Endothelial cell of umbilical vein (primary cell): ENCODE results near the gene TMEM203. TPM values are rescaled to one million over a fixed set of nuclear protein-coding genes. Genes with fewer than 3 reads are reported as not detected.

ENCODE experiments used
- BruUV-seq: library from RNA; stranded (reverse); fragments of 400-500 nt; replicated peaks from 2 replicates; lab custom pipeline; 2021; lab: Mats Ljungman, UMichigan
- CTCF ChIA-PET: fragments of 300-600, 350-600 bp; sonication (Branson Sonifier 250); formaldehyde crosslinking; loops from one replicate; lab custom pipeline; 2021; ENCODE audit warnings: antibody characterized with exemption, inconsistent platforms; lab: Charles Lee
- POLR2A ChIA-PET: fragments of 300-600, 350-600 bp; sonication (Branson Sonifier 250); formaldehyde crosslinking; loops from one replicate; lab custom pipeline; 2021; ENCODE audit warnings: antibody characterized with exemption, inconsistent platforms; lab: Charles Lee
- DNase-seq: peaks from one replicate; pipeline ENCODE4 v3.0.0-alpha.2; 2011; ENCODE audit warnings: low read depth, low spot score
- FAIRE-seq: peaks from 2 replicates; lab custom pipeline; 2011; peaks lifted over from hg19 to GRCh38; lab: Jason Lieb, UNC
- H2AFZ ChIP-seq: 2 replicates; pipeline ENCODE4 v1.6.0; 2012; ENCODE audit warnings: low read depth, low read length, control low read depth, inconsistent platforms
- H3K27ac ChIP-seq: 2 replicates; pipeline ENCODE4 v1.5.1; 2011; ENCODE audit warnings: low read depth, mild to moderate bottlenecking, control low read depth, low read length, moderate library complexity; ENCODE audit not compliant: insufficient read depth
- H3K27me3 ChIP-seq, 2 experiments: 2 replicates each; pipeline versions ENCODE4 v1.6.0 to v1.6.1; 2011; ENCODE audit warnings: low read length in 2 of 2, mixed read lengths in 1 of 2; ENCODE audit not compliant: control insufficient read depth in 2 of 2, insufficient read depth in 2 of 2
- H3K36me3 ChIP-seq, 2 experiments: 2 replicates in 1 of 2; 3 replicates in 1 of 2; pipeline ENCODE4 v1.5.1; 2011; ENCODE audit warnings: low read length in 2 of 2, mild to moderate bottlenecking in 1 of 2, moderate library complexity in 1 of 2; ENCODE audit not compliant: control insufficient read depth in 2 of 2, insufficient read depth in 2 of 2; ENCODE audit errors: extremely low read depth in 1 of 2
- H3K4me1 ChIP-seq: 3 replicates; pipeline ENCODE4 v1.5.1; 2011; ENCODE audit warnings: mild to moderate bottlenecking, low read length; ENCODE audit not compliant: control insufficient read depth, insufficient read depth; ENCODE audit errors: extremely low read depth
- H3K4me2 ChIP-seq: 2 replicates; pipeline ENCODE4 v1.6.1; 2011; ENCODE audit warnings: low read length, control low read depth, mixed read lengths; ENCODE audit not compliant: insufficient read depth
- H3K4me3 ChIP-seq, 3 experiments: fragments of 200-600 bp in 1 of 3; sonication (generic), shearing (Covaris generic) in 1 of 3; replicated peaks in 1 of 3; 2 replicates each; pipeline ENCODE4 v1.5.1; 2011 to 2016; ENCODE audit warnings: control low read depth in 3 of 3, low read length in 3 of 3, mild to moderate bottlenecking in 2 of 3, inconsistent platforms in 1 of 3, low read depth in 1 of 3, moderate library complexity in 1 of 3; ENCODE audit not compliant: insufficient read depth in 1 of 3
- H3K79me2 ChIP-seq: 2 replicates; pipeline ENCODE4 v1.6.0; 2012; ENCODE audit warnings: low read length, inconsistent platforms; ENCODE audit not compliant: control insufficient read depth, insufficient read depth
- H3K9ac ChIP-seq: replicated peaks from 2 replicates; pipeline ENCODE3; 2011; ENCODE audit warnings: low read length, control low read depth; ENCODE audit not compliant: insufficient read depth; ENCODE audit errors: extremely low read depth
- H3K9me1 ChIP-seq: replicated peaks from 3 replicates; pipeline ENCODE4 v1.6.0; 2011; ENCODE audit warnings: mild to moderate bottlenecking, low read length; ENCODE audit not compliant: control insufficient read depth, insufficient read depth; ENCODE audit errors: extremely low read depth
- H3K9me3 ChIP-seq: replicated peaks from 2 replicates; pipeline ENCODE4 v1.5.1; 2012; ENCODE audit warnings: low read length, inconsistent platforms; ENCODE audit not compliant: control insufficient read depth, insufficient read depth
- H4K20me1 ChIP-seq: replicated peaks from 2 replicates; pipeline ENCODE3; 2011; ENCODE audit warnings: mild to moderate bottlenecking, low read length; ENCODE audit not compliant: control insufficient read depth, insufficient read depth; ENCODE audit errors: extremely low read depth
- EZH2 ChIP-seq: IDR thresholded peaks from 2 replicates; pipeline ENCODE4 v1.6.1; 2012; ENCODE audit warnings: borderline replicate concordance, low read depth, mild to moderate bottlenecking, moderate library complexity, low read length, inconsistent platforms; ENCODE audit not compliant: severe bottlenecking
- FOS ChIP-seq: IDR thresholded peaks from 2 replicates; pipeline ENCODE4 v1.6.1; 2011; ENCODE audit warnings: mild to moderate bottlenecking, low read length, moderate library complexity, borderline replicate concordance; ENCODE audit not compliant: insufficient read depth
- GATA2 ChIP-seq: IDR thresholded peaks from 2 replicates; pipeline ENCODE4 v1.7.0; 2011; ENCODE audit warnings: low read depth, mild to moderate bottlenecking, moderate library complexity, mixed read lengths, low read length; ENCODE audit not compliant: insufficient read length, insufficient read depth
- JUN ChIP-seq: IDR thresholded peaks from 2 replicates; pipeline ENCODE4 v1.6.1; 2011; ENCODE audit warnings: borderline replicate concordance, low read depth; ENCODE audit not compliant: insufficient read length, insufficient read depth
- MYC ChIP-seq: IDR thresholded peaks from one replicate; pipeline ENCODE4 v1.6.1; 2011; ENCODE audit warnings: mild to moderate bottlenecking, low read depth, low read length
- POLR2A ChIP-seq: IDR thresholded peaks from 2 replicates; pipeline ENCODE4 v1.6.1; 2012; ENCODE audit warnings: low read depth, mild to moderate bottlenecking, control low read depth, low read length
- POLR2AphosphoS5 ChIP-seq: IDR thresholded peaks from 2 replicates; pipeline ENCODE4 v1.6.1; 2012; ENCODE audit warnings: low read depth, mild to moderate bottlenecking, control low read depth, low read length, moderate library complexity; ENCODE audit not compliant: insufficient read depth
- dilution Hi-C: fragments of 300-500 bp; cut with MboI; formaldehyde crosslinking; loops from one replicate; pipeline ENCODE4 v1.15.0; 2019; ENCODE audit warnings: low sequenced_read_pairs; ENCODE audit not compliant: extremely low pct_ligation_motif_present
- intact Hi-C: fragments of 100-400 bp; cut with micrococcal nuclease; formaldehyde crosslinking; loops from one replicate; pipeline ENCODE4 v1.10.0; 2022
- polyA plus RNA-seq, 4 experiments: library from polyadenylated mRNA; depleted of rRNA in 3 of 4; stranded (reverse) in 3 of 4; unstranded in 1 of 4; fragments of >200 nt; gene quantifications; 2 replicates each; pipeline versions ENCODE4 v1.2.1 to v1.2.3, GENCODE V29; 2011 to 2012; ENCODE audit warnings: missing spikeins in 1 of 4
- total RNA-seq: library from RNA; stranded (reverse); gene quantifications from 2 replicates; pipeline ENCODE4 v1.2.3, GENCODE V29; 2021
- TF ChIP-seq, protein P1 (sequence below): IDR thresholded peaks from 2 replicates; pipeline ENCODE4 v1.6.1; 2011; ENCODE audit not compliant: insufficient read depth, insufficient read length
- TF ChIP-seq, protein P2 (sequence below), 2 donors: IDR thresholded peaks; 1 replicate in 1 of 2; 2 replicates in 1 of 2; pipeline ENCODE4 v1.5.1; 2011; ENCODE audit warnings: low read length in 2 of 2, mild to moderate bottlenecking in 2 of 2, moderate library complexity in 2 of 2, control low read depth in 1 of 2, inconsistent platforms in 1 of 2, low read depth in 1 of 2; ENCODE audit not compliant: insufficient read depth in 1 of 2; ENCODE audit errors: extremely low read depth in 1 of 2

The TMEM203 gene
- total and polyA plus RNA-seq, 2 donors (not counting 3 experiments of a cell fraction or from before 2014, with no cell fraction given): 29.6 to 39.8 TPM

GRCh38 chr9:137198051-137198901 lies 7.2 kb downstream of the TMEM203 start:
- dilution Hi-C loops (no loop called here), intact Hi-C loops (no loop called here)
- ChIA-PET POLR2A (interaction anchor here (0.6 kb wide), 1 partner anchor 9 kb away, joined by 3 read pairs; no protein-coding TSS in a partner anchor), CTCF (interaction anchor here (1.0 to 1.7 kb wide), 4 partner anchors 9 to 38 kb away, joined by 5 to 8 read pairs (median 6); partner anchors contain the start of genes ANAPC2, RNF224 and SSNA1)
- Histone ChIP-seq H2AFZ (no peak overlapping the region), H3K9ac (no peak overlapping the region), H3K79me2 (peaks cover 4% of the 10 kb centered on the region), H3K9me1 (no peaks in the 10 kb centered on the region), H3K9me3 (no peaks in the 10 kb centered on the region), H3K36me3 (no peaks in the 10 kb centered on the region), H3K27ac (no peak overlapping the region), H3K4me1 (peaks cover 9% of the 10 kb centered on the region), H3K27me3 (no peaks in the 10 kb centered on the region), H3K4me2 (no peak overlapping the region), H4K20me1 (no peaks in the 10 kb centered on the region), H3K4me3 (no peak overlapping the region)
- FAIRE-seq (no peak), DNase-seq (no peak)
- TF ChIP-seq, protein P1, sequence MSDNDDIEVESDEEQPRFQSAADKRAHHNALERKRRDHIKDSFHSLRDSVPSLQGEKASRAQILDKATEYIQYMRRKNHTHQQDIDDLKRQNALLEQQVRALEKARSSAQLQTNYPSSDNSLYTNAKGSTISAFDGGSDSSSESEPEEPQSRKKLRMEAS: no peak
- TF ChIP-seq, protein P2, sequence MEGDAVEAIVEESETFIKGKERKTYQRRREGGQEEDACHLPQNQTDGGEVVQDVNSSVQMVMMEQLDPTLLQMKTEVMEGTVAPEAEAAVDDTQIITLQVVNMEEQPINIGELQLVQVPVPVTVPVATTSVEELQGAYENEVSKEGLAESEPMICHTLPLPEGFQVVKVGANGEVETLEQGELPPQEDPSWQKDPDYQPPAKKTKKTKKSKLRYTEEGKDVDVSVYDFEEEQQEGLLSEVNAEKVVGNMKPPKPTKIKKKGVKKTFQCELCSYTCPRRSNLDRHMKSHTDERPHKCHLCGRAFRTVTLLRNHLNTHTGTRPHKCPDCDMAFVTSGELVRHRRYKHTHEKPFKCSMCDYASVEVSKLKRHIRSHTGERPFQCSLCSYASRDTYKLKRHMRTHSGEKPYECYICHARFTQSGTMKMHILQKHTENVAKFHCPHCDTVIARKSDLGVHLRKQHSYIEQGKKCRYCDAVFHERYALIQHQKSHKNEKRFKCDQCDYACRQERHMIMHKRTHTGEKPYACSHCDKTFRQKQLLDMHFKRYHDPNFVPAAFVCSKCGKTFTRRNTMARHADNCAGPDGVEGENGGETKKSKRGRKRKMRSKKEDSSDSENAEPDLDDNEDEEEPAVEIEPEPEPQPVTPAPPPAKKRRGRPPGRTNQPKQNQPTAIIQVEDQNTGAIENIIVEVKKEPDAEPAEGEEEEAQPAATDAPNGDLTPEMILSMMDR (IDR thresholded peaks at IDR 0.05; ENCODE audit: extremely low read depth in 1 of 2, insufficient read depth in 1 of 2, low read depth in 1 of 2, low read length in 2 of 2): no peak
- TF ChIP-seq EZH2: no peak
- TF ChIP-seq POLR2A: no peak
- TF ChIP-seq GATA2: no peak
- no peak for TF ChIP-seq FOS
- TF ChIP-seq JUN: no peak
- TF ChIP-seq MYC: no peak
- no peak for TF ChIP-seq POLR2AphosphoS5
- no TSS peak for BruUV-seq
